ENCODE data around the gene SHE.
"Not testable (repeated sequence)": the region's sequence is repeated elsewhere in the genome, so short reads cannot be mapped to it uniquely, and the experiment has no call there.

The SHE gene

DNA sequence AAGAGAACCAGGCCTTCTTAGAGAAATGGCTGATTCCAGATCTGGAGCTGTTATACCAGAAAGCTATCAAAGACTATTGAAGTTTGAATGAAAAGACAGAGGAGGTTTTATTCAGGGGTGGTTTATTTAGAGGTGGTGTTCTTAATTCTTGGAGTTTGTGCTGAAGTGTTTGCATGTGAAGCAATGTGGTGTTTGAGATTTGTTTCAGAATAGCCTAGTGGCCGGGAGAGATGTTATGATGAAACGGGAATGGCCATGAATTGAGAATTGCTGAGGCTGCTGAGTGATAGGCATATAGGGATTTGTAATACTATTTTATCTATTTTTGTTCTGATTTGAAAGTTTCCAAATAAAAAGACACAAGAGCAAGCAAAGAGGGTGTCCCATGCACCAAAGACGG lies 10.5 kb upstream of the SHE start:
- DNase-seq = no peak

DNA sequence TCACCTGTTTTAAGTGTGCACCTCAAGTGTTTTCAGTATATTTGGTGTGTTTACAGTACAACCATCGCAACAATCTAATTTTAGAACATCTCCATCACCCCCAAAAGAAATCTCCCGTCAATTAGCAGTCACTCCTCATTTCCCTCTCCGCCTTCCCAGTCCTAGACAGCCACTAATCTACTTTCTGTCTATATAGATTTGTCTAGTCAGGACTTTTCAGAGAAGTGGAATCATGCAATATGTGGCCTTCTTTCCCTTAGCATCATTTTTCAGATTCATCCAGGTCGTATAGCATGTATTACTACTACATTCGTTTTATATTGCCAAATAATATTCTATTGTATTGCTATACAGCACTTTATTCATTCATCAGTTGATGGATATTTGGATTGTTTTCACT lies 1.7 kb upstream of the SHE start:
- DNase-seq = no peak

DNA sequence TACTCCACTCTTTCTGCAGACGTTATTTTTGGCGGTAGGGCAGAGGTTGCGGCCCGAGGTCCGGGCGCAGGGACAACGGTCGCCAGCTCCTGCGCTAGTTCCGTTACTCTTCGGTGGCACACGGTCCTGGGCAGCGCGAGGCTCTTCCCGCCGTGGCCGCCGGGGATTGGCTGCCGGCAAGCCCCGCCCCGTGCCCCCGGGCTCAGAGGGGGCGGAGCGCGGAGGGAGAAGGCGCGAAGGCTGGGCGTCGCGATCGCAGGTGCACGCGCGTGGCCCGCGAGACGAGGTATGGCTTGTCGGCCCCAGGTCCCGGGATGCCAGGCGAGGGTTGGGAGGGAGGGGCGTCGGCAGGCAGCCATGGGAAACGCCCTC lies 518 bp upstream of the SHE start:
- no peak for DNase-seq

DNA sequence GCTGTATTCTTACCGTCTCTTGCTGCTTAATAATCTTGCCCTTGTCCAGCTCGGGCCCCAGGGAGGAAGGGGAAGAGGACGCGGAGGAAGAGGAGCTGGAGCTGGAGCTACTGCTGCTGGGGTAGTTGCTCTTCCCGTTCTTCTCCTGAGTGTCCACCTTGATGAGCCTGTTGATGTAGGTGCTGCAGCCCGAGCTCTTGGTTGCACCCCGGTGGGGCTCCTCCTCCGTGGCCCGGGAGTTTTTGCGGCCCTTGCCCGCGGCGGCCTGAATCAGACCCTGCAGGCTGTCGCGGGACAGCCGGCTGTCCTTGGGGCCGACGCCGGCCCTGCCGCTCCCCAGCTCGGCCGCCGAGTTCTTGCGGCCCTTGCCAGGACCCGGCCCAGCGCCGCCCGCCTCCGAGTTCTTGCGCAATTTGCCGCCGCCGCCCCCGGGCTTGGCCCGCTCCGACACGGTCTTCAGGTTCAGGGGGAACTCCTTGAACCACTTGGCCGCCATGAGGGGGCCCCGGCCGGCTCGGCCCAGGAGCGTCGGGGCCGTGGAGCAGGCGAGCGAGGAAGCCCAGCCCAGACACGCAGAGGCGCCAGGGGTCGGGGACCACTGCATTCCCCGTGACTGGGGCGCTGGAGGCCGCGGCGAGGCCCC lies 668 bp downstream of the SHE start:
- no peak for DNase-seq

DNA sequence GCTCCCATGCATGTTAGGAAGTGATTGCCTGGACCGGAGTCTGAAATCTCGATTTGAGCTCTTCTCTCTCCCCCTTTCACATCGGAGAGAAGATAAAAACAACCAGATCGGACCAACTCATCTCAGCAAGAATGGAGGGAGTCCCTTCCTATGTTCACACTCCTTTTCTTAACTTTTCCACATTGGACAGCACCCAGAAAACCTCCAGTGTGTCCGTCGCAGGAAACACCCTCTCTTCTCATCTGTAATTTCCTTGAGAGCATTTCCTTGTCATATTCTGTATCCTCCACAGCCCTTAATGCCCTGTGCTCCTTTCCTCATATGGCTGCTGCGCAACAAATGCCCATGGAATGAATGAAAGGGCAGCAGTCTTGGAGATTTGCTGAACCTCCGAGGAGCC lies 1.7 kb downstream of the SHE start:
- DNase-seq = no peak

DNA sequence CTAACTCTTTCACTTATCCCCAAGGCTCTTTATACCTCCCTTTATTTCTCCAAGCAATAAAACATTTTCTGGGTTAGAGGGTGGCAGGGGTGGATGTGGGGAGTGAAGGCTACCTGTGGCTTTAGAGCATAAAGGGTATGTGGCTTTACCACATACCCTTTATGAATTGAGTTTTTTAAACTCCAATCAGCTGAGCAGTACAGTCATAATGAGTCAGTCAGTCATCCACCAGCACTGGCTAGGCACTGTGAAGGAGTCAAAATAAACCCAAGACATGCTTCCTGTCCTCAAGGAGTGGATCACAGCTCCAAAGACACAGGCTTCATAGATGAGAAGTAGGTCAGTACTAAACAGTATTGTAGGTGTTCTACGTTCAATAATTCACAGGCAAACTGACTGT lies 2.8 kb downstream of the SHE start:
- DNase-seq = no peak

DNA sequence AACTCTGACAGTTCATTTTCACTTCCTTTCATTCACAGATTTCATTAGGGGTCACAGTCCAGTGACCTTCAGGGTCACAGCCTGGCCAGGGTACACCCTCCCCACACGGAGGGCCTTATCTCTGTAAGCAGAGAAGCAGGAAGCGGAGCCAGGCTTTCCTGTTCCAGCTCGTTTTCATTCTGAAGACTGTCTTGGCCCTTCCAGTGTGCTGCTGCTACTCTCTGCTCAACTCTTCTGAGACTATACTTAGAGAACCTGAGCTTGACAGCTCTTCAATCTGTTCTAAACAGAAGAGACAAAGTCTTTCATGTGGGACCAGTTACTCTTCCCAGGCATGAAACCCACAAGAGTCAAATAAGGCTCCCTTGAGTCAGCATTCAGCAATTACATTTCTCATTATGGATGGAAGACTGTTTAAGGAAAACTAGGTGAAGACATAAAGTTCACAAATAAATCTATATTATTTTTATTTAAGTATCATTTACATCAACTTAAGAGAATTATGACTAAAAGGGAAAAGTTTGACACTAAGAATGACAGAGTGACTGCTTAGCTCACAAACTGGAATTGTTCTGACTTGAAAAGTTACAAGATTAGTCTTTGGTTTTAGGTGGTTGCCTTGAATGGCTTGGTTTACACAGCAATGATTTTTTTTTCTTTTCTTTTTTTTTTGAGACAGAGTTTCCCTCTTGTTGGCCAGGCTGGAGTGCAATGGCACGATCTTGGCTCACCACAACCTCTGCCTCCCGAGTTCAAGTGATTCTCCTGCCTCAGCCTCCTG lies 5.0 kb downstream of the SHE start:
- DNase-seq = no peak

DNA sequence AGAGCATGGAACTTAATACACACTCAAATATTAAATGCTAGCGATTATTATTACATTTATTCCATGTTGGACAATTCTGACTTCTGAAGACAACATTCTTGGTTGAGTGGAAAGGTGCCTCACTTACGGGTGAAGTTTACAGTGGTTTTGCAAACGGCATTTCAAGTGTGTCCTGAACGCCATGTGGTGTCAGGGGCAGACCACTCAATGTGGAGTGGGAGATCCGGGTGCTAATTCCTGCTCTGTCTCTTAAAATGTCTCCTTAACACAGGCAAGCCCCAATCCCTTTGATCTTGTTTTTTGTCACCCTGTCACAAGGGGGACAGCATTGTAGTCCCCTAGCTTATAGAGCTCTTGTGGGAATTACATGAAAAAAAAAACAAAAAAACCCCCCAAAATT lies 5.8 kb downstream of the SHE start:
- no peak for DNase-seq

DNA sequence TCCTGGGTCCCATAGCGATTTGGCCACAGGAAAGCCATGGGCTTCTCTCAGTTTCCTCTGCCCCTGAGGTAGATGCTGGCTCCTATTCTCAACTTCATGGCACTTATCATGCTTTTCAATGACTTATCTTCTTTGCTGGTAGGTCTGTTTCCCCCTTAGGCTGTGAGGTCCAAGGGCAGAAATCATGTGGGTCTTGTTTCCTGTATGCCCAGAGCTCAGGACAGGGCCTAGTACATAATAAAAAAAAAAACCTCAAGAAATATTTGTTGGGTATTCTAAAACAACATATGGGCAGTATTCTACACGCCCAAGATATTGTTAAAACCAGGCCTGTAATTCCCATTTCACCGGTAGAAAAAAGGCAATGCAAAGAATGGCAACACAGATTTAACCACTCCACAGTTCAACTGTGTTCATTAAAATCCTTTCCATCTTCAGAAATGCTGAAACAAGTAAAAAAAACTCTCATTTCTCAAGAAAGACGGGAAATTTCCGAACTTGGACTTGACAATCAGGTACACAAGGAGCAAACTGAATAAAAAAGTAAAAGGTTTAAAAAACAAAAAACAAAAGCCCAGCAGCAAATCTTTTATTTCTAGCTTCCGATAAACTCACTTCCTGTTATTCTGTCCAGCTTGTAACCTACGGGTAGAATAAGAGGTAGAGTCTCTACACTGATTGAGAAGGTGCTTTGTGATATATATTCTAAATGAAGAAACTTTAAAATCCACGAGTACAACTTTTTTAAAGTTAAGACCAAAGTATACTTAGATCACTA lies 6.5 kb downstream of the SHE start:
- no peak for DNase-seq

DNA sequence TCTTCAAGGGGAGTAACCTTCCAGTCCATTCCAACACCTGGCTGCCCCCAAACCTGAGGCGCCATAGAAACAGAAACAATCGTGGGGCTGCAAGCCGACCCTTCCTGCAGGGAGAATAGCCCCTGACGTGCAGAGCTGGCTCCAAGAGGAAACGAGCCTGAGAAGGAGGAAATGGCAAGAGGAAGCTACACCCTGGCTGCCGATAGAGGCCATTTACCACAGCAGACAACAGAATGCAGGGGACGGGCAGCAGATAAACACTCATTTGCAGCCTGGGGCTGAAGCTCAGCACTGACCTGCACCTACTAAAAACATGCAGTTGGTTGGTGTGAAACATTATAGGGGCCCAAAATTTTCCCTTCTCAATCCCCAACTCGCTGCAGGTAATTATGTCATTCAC lies 8.9 kb downstream of the SHE start:
- DNase-seq = peak in 1 of 4 experiments; percentile 14

DNA sequence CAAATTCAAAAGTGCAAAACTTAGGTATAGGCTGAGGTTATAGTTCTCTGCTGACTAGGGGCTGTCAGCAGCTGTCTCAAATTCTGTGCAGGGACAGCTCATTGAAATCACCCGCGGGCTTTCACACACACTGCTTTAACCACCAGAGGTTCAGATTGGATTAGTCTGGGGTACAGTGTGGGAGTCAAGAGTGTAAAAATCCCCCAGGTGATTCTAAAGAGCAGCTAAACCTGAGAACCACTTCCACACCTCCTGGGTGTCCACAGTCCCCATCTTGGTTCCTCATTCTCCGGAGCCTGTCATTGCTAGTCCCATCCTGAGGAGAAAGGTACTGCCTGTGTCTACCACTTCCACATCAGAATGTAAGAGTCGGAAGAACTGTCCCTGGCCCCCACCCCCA lies 10.1 kb downstream of the SHE start:
- no peak for DNase-seq

DNA sequence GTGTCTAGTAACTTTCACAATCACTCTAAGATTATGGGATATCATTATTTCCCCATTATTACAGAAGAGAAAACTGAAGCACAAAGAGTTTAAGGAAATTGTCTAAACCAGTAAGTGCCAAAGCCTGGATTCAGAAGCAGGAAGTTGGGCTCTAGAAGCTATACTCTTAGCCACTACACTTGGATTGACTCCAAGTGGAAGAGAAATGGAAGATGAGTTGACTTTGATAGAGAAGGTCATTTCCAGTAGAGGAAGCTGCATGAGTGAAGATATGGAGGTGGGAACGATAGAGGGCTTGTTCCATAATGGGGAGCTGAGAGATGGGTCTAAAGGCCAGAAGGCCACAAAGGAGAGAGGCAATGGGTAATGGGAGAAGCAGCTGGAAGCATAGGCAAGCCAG lies 11.9 kb downstream of the SHE start:
- DNase-seq = no peak

DNA sequence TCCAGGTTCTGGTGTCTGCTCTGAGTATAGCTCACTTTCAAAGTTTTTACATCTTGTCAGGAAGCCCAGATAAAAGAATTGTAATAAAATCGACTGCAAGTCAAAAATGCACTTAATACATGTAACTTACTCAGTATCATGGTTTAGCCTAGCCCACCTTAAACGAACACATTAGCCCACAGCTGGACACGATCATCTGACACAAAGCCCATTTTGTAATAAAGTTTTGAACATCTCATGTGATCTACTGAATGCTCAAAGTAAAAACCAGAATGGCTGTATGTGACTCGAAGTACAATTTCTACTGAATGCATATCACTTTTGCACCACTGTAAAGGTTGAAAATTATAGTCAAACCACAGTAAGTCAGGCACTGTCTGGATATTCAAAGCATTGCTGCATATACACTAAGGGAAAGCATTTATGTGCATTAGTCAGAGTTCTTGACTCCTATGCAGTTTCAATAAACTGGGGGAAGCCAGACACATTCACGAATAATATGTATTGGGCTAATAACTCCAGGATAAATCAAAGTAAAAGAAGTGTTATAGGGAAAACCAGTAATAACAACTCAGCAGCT lies 12.4 kb downstream of the SHE start:
- DNase-seq = no peak

DNA sequence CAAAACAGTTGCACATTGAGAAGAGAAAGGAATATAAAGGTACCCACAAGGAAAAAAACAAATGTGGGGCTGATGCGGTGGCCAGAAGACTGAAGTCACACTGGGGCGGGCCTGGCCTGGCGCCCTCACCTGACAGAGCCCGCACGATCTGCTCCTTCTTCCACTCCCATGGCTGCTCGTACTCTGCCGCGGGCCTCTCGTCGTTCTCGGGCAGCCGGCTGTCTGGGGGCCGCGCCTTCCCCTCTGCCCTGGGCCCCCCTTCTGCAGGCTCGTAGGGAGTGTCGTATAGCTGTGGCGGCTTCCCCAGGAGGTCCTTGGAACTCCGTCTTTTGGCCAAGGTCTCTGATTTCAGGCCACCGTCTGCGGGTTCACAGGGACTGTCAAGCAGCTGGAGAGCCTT lies 13.3 kb downstream of the SHE start:
- no peak for DNase-seq

DNA sequence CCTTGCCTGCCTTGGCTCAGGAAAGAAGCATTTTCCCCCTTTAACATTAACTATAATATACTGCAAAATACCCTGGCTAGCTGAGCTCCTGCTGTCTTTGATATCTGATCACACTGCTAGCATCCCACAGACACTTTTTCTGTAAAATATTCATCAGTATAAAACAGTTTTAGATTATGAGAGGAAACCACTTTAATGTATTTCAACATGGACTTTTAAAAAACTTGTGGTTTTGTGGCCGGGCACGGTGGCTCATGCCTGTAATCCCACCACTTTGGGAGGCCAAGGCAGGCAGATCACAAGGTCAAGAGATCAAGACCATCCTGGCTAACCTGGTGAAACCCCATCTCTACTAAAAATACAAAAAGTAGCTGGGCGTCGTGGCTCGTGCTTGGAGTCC lies 15.5 kb downstream of the SHE start:
- DNase-seq = not testable (repeated sequence)

DNA sequence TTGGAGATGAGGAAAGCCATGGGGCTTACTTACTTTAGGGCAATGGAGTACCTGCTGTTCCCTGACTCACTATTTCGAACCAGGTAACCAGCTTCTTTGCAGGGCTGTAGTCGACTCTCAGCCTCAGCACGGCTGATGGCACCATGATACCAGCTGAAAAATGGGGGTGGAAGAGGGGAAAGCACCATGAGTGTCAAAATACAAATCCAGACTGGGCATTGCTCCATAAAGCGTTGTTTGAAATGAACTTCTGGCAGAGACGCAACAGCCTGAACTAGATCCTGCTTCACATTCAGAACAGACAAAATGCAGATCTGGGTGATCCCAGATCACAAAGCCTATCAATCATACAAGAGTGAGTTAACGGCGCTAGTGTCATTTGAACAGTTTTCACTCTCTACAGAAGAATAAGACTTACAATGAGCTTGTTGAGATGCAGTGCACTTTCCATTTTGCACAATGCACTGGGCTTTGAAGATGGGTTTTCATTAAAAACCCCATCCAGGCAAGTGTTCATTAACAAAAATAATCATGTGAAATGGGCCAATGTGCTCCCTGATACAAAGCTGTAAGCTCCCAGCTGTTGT lies 16.2 kb downstream of the SHE start:
- no peak for DNase-seq

DNA sequence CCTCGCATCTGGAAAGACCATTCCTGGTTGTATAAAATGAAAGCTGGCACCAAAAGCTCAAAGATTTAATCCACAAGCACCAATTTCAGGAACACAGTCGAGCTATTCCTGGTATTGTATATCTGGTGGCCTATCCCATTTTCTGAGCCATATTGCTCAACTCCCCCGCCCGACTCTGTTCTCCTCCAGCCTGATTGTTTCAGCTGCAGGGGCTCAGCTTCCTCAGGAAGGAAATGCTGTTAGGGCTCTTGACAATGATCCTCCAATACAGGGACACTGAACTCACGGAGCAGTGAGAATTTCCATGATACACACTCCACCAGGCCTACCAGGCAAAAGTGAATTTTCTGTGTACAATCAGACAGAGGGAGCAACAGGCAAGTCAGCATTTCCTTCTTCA lies 17.1 kb downstream of the SHE start:
- DNase-seq = no peak

DNA sequence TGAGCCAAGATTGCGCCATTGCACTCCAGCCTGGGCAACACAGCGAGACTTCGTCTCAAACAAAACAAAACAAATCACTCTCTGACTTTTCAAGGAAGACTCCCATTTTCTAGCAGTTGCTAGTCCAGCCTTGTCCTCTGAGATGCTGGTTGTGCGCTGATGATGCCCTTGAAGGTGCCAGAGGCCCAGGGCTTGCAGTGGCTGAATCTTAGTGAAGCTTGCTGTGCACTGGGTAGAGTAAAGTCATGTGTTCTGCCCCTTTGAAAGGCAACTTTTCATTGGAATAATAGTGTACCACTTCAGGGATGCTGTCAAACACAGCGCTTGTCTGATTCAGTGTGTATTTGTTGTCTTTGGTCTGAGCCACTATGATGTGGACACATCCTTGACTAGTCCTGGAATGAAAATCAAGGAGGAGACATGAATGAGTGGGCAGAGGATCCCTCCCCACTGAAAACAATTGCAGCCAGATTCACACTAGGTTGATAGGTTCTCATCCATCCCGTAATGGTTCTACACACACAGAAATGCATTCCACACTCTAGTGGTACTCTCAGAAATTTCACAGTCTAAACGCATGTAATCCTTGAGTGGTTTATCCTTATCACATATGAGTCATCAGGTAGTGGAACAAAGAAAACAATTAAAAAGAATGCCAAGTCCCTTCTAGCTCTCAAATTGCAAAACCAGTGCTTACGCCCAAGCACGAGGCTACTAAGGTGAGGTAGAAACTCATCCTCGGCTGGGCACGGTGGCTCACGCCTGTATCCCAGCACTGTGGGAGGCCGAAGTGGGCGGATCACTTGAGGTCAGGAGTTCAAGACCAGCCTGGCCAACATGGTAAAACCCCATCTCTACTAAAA lies 18.0 kb downstream of the SHE start:
- no peak for DNase-seq

DNA sequence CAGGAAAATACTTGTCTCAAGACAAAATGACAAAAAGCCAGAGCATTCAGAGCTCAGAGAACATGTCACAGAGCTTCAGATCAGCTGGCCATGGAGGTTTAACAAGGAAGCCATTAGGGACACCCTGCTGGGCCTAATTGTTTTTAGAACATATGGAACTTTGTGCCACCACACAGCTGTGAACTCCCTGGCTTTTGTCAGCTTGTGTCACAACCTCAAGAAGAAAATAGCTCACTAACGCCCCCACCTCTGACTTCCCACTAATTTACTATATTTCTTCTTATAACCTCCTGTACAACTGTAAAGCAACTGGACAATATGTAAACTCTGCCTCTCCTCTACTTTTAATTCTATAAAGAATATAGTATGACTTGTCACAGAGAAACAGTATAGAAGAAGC lies 21.2 kb downstream of the SHE start:
- DNase-seq = no peak

DNA sequence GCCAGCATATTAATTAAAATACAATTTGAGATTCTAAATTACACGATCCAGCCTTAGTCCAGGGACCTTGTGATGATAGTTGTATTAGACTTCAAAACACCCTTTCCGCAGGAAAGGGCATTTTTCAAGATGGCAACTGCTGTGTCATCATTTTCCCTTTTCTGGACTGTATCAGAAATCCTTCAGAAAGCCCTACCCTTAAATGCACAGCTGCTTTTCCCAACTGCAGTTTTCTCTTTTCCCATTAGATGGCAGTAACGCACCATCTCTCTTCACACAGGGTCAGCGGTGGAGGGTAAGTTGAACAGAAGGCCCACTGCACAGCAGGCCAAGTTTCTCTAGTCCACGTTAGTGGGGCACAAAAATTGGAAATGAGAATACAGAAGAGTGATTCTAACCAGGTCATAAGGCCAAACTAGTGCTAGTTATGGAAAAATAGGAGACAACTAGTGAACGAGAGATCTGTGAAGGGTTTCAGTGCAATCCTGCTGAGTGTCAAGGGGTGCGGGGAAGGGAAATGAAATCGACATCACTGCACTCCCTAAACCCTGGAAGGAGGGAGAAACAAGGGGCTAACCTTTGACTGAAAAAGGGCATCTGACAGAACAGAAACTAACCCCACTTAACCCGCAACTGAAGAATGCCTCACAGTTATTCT lies 22.3 kb downstream of the SHE start:
- DNase-seq = peak in 1 of 4 experiments; percentile 11

DNA sequence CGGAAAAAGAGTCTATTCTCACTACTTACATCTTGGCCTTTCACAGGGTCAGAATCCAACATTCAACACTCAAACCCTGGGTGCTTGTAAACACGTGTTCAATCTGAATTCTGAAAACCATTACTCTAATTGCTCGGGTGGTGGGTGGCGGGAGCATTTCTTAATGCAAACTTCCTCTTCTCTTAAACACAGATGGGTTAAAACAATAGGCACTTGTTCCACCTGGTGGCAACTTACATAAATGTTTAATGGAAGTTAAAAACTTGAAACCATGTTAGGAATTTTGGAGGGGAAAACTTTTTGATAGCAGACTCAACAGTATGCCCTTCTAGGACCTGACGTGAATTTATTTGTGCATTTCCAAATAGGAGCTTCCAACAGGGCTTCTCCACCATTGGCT lies 23.6 kb downstream of the SHE start:
- DNase-seq = peak in 1 of 4 experiments; percentile 9

DNA sequence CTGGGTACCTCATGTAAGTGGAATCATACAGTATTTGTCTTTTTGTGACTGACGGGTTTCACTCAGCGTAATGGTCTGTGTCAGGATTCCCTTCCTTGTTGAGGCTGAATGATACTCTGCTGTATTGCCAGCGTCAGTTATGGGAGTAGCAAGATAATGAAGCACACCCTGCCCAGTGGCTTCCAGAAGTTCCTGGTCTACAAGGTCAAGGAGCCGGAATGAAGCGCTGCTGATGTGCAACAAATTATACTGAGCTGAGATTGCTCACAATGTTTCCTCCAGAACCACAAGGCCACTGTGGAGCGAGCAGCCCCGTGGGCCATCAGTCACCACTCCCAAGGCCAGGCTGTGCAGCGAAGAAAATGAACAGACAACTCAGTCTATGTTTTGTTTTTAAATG lies 24.2 kb downstream of the SHE start:
- DNase-seq = no peak
